ENCODE results near the gene LAMA2. TPM values are rescaled to one million over a fixed set of nuclear protein-coding genes. Genes with fewer than 3 reads are reported as not detected.

Gene LAMA2
- total RNA-seq, 4 donors from 2014 or later = 203 to 339 (median 275) TPM

DNA sequence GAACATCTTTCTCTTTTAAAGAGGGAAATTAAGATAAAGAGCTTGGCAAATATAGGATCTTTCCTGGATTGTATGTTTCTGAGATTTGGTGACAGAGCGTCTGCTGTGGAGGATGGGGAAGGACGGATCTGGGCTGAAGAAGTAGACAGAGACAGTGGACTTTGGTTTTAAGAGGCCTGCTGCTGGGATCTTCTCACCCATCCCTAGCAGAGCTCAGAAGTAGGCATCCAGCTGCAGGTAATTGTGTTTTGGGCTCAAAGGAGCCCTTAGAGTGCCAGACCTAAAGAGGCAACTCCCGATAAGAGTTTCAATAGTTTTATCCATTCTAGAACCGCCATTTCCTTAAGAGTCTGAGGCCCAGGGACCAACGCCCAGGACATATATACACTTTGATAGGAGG is 20.8 kb downstream of the LAMA2 start:
- TF ChIP-seq EP300 (IDR thresholded peaks at IDR 0.05) (no peak), POLR2A (IDR thresholded peaks at IDR 0.05) (no peak)
- TF ChIP-seq, protein P1, sequence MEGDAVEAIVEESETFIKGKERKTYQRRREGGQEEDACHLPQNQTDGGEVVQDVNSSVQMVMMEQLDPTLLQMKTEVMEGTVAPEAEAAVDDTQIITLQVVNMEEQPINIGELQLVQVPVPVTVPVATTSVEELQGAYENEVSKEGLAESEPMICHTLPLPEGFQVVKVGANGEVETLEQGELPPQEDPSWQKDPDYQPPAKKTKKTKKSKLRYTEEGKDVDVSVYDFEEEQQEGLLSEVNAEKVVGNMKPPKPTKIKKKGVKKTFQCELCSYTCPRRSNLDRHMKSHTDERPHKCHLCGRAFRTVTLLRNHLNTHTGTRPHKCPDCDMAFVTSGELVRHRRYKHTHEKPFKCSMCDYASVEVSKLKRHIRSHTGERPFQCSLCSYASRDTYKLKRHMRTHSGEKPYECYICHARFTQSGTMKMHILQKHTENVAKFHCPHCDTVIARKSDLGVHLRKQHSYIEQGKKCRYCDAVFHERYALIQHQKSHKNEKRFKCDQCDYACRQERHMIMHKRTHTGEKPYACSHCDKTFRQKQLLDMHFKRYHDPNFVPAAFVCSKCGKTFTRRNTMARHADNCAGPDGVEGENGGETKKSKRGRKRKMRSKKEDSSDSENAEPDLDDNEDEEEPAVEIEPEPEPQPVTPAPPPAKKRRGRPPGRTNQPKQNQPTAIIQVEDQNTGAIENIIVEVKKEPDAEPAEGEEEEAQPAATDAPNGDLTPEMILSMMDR (IDR thresholded peaks at IDR 0.05) = no peak
- DNase-seq (ENCODE audit: low spot score in 2 of 2) = no peak
- Histone ChIP-seq H3K9me3 (no peaks in the 10 kb centered on the region), H3K4me1 (peaks cover 0 to 10% (median 0%) of the 10 kb centered on the region in 4 donors), H3K36me3 (peaks cover 0 to 12% (median 0%) of the 10 kb centered on the region in 3 donors), H3K27ac (peak overlapping the region; percentile 4 to 75 (median 52)), H3K4me3 (no peak overlapping the region), H3K27me3 (no peaks in the 10 kb centered on the region)
- 75% methylated on average over 5 of the region's 5 CpGs for WGBS, 2 donors

DNA sequence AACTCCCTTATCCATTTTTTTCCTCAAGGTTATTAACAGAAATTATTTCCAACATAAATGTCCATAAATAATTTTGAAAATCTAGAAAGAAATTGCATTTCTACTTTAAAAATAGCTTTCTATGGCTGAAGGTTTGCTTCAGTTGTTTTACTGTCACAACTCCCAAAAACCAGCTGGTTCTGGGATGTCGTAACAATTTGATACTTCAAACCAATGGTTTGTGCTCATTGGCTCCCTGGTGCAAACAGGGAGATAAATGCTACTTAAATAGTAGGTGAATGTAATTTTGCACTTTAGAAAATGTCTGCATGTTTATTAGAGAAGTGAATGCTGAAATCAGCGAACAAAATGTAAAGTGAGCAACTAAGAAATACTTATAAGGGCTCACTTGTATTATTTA is 31.1 kb downstream of the LAMA2 start:
- TF ChIP-seq POLR2A (IDR thresholded peaks at IDR 0.05) = no peak
- TF ChIP-seq EP300 (IDR thresholded peaks at IDR 0.05) = no peak
- TF ChIP-seq, protein P1 (IDR thresholded peaks at IDR 0.05) = no peak
- 84 to 86% methylated on average over 2 of the region's 2 CpGs for WGBS, 2 donors
- H3K4me1 ChIP-seq = peaks cover 0 to 21% (median 2%) of the 10 kb centered on the region in 4 donors
- no peaks in the 10 kb centered on the region for H3K27me3 ChIP-seq
- DNase-seq (ENCODE audit: low spot score in 2 of 2) = no peak
- no peak overlapping the region for H3K4me3 ChIP-seq
- no peak overlapping the region for H3K27ac ChIP-seq
- no peaks in the 10 kb centered on the region for H3K9me3 ChIP-seq
- no peaks in the 10 kb centered on the region for H3K36me3 ChIP-seq

DNA sequence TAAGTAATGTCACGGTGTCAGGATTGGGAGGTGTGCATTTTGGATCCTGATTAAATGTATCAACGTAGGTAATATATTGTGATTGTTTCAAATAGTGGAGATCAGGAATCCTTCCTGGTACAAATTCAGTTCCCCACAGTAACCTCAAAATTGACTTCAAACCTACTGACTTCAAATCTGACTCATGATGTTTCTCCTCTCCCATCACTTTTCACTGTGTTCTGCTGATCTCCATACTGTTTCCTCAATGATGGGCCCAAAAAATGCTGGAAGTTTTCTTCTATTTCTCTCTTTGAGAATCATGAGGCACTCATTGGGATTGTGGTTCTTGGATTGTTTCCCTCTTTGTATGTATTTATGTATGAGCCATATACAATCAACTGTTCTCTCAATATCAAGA is 35.9 kb downstream of the LAMA2 start:
- H3K36me3 ChIP-seq = peaks cover 0 to 4% (median 0%) of the 10 kb centered on the region in 3 donors
- no peak for DNase-seq (ENCODE audit: low spot score in 2 of 2)
- H3K9me3 ChIP-seq = no peaks in the 10 kb centered on the region
- no peaks in the 10 kb centered on the region for H3K27me3 ChIP-seq
- TF ChIP-seq, protein P1 (IDR thresholded peaks at IDR 0.05) = no peak
- TF ChIP-seq EP300 (IDR thresholded peaks at IDR 0.05) (no peak), POLR2A (IDR thresholded peaks at IDR 0.05) (no peak)
- WGBS, 2 donors = 94 to 98% methylated on average over 2 of the region's 2 CpGs
- H3K4me1 ChIP-seq = peaks cover 0 to 10% (median 0%) of the 10 kb centered on the region in 4 donors
- H3K4me3 ChIP-seq = no peak overlapping the region
- no peak overlapping the region for H3K27ac ChIP-seq

DNA sequence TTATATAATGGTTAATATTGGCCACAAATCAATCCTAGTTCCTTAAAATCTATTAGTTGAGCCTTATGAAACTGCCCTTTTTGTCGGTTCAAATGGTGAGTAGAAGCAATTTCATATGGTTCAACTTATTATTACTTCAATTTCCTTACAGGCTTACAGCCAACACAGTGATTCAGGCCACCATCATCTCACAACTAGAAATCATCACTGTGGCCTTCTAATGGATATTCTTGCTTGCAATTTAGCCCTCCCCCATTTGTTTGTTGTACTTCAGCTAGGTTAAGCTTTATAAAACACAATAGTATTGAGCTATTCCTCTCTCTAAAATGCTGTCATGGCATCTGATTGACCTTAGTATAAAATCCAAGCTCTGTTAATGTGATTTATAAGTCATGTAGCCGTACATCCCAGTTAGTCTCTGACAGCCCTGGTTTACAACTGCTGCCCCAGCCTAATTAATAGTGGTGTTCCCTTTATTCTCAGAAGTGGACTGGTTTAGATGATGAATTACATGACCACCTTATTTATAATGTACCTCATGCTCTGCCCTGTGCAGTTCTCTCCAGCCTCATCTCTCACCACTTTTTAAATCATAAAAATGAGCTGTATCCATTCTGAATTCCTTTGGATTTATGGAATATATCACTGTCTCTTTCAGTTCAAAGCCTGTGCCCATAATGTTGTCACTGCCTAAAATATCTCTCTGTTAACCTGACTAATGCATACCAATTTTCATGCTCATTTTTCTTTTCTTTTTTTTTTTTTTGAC is 36.7 kb downstream of the LAMA2 start:
- H3K27ac ChIP-seq = no peak overlapping the region
- TF ChIP-seq EP300 (IDR thresholded peaks at IDR 0.05) (no peak), POLR2A (IDR thresholded peaks at IDR 0.05) (no peak)
- TF ChIP-seq, protein P1 (IDR thresholded peaks at IDR 0.05) = no peak
- peaks cover 0 to 7% (median 0%) of the 10 kb centered on the region in 4 donors for H3K4me1 ChIP-seq
- H3K9me3 ChIP-seq = no peaks in the 10 kb centered on the region
- H3K36me3 ChIP-seq = peaks cover 0 to 4% (median 0%) of the 10 kb centered on the region in 3 donors
- no peak overlapping the region for H3K4me3 ChIP-seq
- DNase-seq (ENCODE audit: low spot score in 2 of 2) = no peak
- H3K27me3 ChIP-seq = no peaks in the 10 kb centered on the region
- WGBS, 2 donors = 74 to 77% methylated on average over 2 of the region's 2 CpGs

DNA sequence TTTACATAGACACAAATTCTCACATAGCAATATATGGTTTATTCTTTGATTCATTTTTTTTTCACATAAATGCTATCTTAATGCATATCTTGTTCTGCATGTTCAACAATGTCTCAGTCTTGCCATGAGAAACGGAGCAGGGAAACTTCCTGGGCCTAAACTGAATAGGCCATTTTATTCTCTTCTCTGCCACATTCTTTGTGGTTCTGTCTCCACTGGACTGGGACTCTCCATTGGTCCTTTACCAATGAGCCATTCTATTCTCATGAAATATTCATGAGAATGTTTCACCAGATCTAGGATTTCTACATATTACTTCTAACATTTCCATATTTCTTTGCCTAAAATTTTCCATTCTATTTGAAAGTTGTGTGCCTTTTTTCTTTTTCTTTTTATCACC is 42.8 kb downstream of the LAMA2 start:
- Histone ChIP-seq H3K36me3 (peaks cover 0 to 24% (median 0%) of the 10 kb centered on the region in 3 donors), H3K27ac (peak overlapping the region in 1 of 4 donors; percentile 8), H3K4me1 (no peaks in the 10 kb centered on the region), H3K4me3 (no peak overlapping the region), H3K9me3 (no peaks in the 10 kb centered on the region), H3K27me3 (no peaks in the 10 kb centered on the region)
- 41 to 44% methylated on average over 1 of the region's 1 CpG for WGBS, 2 donors
- no peak for TF ChIP-seq POLR2A (IDR thresholded peaks at IDR 0.05)
- TF ChIP-seq EP300 (IDR thresholded peaks at IDR 0.05) = no peak
- TF ChIP-seq, protein P1 (IDR thresholded peaks at IDR 0.05) = no peak
- no peak for DNase-seq (ENCODE audit: low spot score in 2 of 2)
